Effector CD4-positive, alpha-beta T cell (primary cell): ENCODE measurements around the gene LMAN1.

ENCODE experiments used
- DNase-seq: peaks from one replicate; pipeline ENCODE4 v3.0.0-alpha.2; 2020

Gene LMAN1

GRCh38 chr18:59360381-59360780 lies 1.3 kb upstream of the LMAN1 start:
- no peak for DNase-seq

- no peak for DNase-seq
These were observed 499 bp upstream of the LMAN1 start for GRCh38 chr18:59359576-59359952.

- no peak for DNase-seq
These were observed 702 bp downstream of the LMAN1 start for GRCh38 chr18:59358414-59358711.

- no peak for DNase-seq
These were observed 1.1 kb downstream of the LMAN1 start for GRCh38 chr18:59357928-59358327.

- no peak for DNase-seq
These were observed 4.3 kb downstream of the LMAN1 start for GRCh38 chr18:59354731-59355130.

- no peak for DNase-seq
These were observed 5.9 kb downstream of the LMAN1 start for GRCh38 chr18:59353079-59353680.

GRCh38 chr18:59352250-59352855 lies 6.7 kb downstream of the LMAN1 start:
- DNase-seq: no peak

GRCh38 chr18:59345556-59345955 lies 13.5 kb downstream of the LMAN1 start:
- no peak for DNase-seq

- no peak for DNase-seq
These were observed 14.1 kb downstream of the LMAN1 start for GRCh38 chr18:59344996-59345395.

GRCh38 chr18:59343926-59344325 lies 15.1 kb downstream of the LMAN1 start:
- no peak for DNase-seq

- no peak for DNase-seq
These were observed 18.2 kb downstream of the LMAN1 start for GRCh38 chr18:59340817-59341216.

GRCh38 chr18:59340312-59340711 lies 18.8 kb downstream of the LMAN1 start:
- DNase-seq: no peak

- DNase-seq: no peak
These were observed 26.1 kb downstream of the LMAN1 start for GRCh38 chr18:59332986-59333385.

GRCh38 chr18:59328683-59329082 lies 30.4 kb downstream of the LMAN1 start:
- DNase-seq: no peak

- no peak for DNase-seq
These were observed 33.1 kb downstream of the LMAN1 start for GRCh38 chr18:59325965-59326364.

GRCh38 chr18:59324623-59324971 lies 34.5 kb downstream of the LMAN1 start:
- no peak for DNase-seq

GRCh38 chr18:59323931-59324622 lies 35.0 kb downstream of the LMAN1 start:
- no peak for DNase-seq

- no peak for DNase-seq
These were observed 40.5 kb downstream of the LMAN1 start, which contains the start of gene CPLX4 for GRCh38 chr18:59318460-59319050. CPLX4 (minus strand) TSS chr18:59318649; CDS start chr18:59318462, 187 bp downstream.

GRCh38 chr18:59311631-59312030 lies 47.4 kb downstream of the LMAN1 start:
- no peak for DNase-seq

- DNase-seq: no peak
These were observed 50.2 kb downstream of the LMAN1 start for GRCh38 chr18:59308938-59309260.

- peak; percentile 52 for DNase-seq
These were observed 50.7 kb downstream of the LMAN1 start for GRCh38 chr18:59308248-59308937.

GRCh38 chr18:59306640-59307039 lies 52.4 kb downstream of the LMAN1 start:
- no peak for DNase-seq

- DNase-seq: no peak
These were observed 53.8 kb downstream of the LMAN1 start for GRCh38 chr18:59305295-59305694.
